ENCODE results near the gene PLCG2. TPM values are rescaled to one million over a fixed set of nuclear protein-coding genes. Genes with fewer than 3 reads are reported as not detected.

The PLCG2 gene
- total and polyA plus RNA-seq, 2 donors = 8.0 to 13.0 TPM

GRCh38 chr16:81907681-81908080 lies 128.6 kb downstream of the PLCG2 start:
- H3K4me1 ChIP-seq (ENCODE audit: insufficient read depth) = no peaks in the 10 kb centered on the region
- 81% methylated on average over 8 of the region's 8 CpGs for WGBS
- H3K4me3 ChIP-seq (ENCODE audit: low read depth, low read length) = no peak overlapping the region
- H3K36me3 ChIP-seq (ENCODE audit: insufficient read depth) = no peaks in the 10 kb centered on the region
- H3K27ac ChIP-seq (ENCODE audit: low read depth) = no peak overlapping the region
- no peak for DNase-seq (ENCODE audit: extremely low spot score)

- Histone ChIP-seq H3K4me3 (ENCODE audit: low read depth, low read length) (no peak overlapping the region), H3K27ac (ENCODE audit: low read depth) (no peak overlapping the region), H3K4me1 (ENCODE audit: insufficient read depth) (no peaks in the 10 kb centered on the region), H3K36me3 (ENCODE audit: insufficient read depth) (no peaks in the 10 kb centered on the region)
- DNase-seq (ENCODE audit: extremely low spot score) = peak; percentile 28
- 84% methylated on average over 16 of the region's 16 CpGs for WGBS
Measured at GRCh38 chr16:81908466-81909262, 129.6 kb downstream of the PLCG2 start.

GRCh38 chr16:81910366-81910885 lies 131.3 kb downstream of the PLCG2 start:
- no peak for DNase-seq (ENCODE audit: extremely low spot score)
- H3K4me3 ChIP-seq (ENCODE audit: low read depth, low read length) = no peak overlapping the region
- 94% methylated on average over 28 of the region's 28 CpGs for WGBS
- H3K4me1 ChIP-seq (ENCODE audit: insufficient read depth) = no peaks in the 10 kb centered on the region
- H3K36me3 ChIP-seq (ENCODE audit: insufficient read depth) = no peaks in the 10 kb centered on the region
- H3K27ac ChIP-seq (ENCODE audit: low read depth) = no peak overlapping the region

DNA sequence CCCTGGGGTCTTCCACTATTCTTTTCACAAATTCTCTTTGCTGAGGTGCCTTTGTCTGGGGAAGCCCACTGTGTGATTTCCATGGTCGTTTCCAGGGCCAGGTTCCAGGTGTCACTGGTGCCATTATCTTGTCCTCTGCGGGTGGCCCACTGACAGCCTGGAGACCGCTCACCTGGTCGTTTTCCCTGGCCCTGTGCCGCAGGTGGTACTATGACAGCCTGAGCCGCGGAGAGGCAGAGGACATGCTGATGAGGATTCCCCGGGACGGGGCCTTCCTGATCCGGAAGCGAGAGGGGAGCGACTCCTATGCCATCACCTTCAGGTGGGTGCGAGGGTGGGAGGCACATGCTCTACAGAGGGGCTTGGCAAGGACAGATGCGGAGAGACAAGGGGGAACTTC lies 133.3 kb downstream of the PLCG2 start:
- H3K4me3 ChIP-seq (ENCODE audit: low read depth, low read length) = no peak overlapping the region
- WGBS = 83% methylated on average over 14 of the region's 14 CpGs
- no peaks in the 10 kb centered on the region for H3K4me1 ChIP-seq (ENCODE audit: insufficient read depth)
- H3K36me3 ChIP-seq (ENCODE audit: insufficient read depth) = no peaks in the 10 kb centered on the region
- H3K27ac ChIP-seq (ENCODE audit: low read depth) = no peak overlapping the region
- DNase-seq (ENCODE audit: extremely low spot score) = no peak

- no peaks in the 10 kb centered on the region for H3K36me3 ChIP-seq (ENCODE audit: insufficient read depth)
- H3K4me3 ChIP-seq (ENCODE audit: low read depth, low read length) = no peak overlapping the region
- no peak overlapping the region for H3K27ac ChIP-seq (ENCODE audit: low read depth)
- no peak for DNase-seq (ENCODE audit: extremely low spot score)
- no peaks in the 10 kb centered on the region for H3K4me1 ChIP-seq (ENCODE audit: insufficient read depth)
- WGBS = 81% methylated on average over 5 of the region's 5 CpGs
Measured at GRCh38 chr16:81913222-81913621, 134.1 kb downstream of the PLCG2 start.

DNA sequence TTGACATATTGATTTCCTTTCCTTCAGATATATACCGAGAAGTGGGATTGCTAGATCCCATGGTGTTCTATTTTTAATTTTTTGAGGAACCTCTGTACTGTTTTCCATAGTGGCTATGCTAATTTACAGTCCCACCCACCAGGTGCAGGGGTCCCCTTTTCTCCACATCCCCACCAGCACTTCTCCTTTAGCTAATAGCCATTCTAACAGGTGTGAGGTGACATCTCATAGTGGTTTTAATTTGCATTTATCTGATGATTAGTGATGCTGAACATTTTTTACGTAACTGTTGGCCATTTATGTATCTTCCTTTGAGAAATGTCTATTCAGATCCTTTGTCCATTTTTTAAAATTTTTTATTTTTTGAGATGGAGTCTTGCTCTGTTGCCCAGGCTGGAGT lies 138.3 kb downstream of the PLCG2 start:
- no peak overlapping the region for H3K27ac ChIP-seq (ENCODE audit: low read depth)
- no peak overlapping the region for H3K4me3 ChIP-seq (ENCODE audit: low read depth, low read length)
- no peaks in the 10 kb centered on the region for H3K4me1 ChIP-seq (ENCODE audit: insufficient read depth)
- WGBS = 96% methylated on average over 2 of the region's 2 CpGs
- no peak for DNase-seq (ENCODE audit: extremely low spot score)
- no peaks in the 10 kb centered on the region for H3K36me3 ChIP-seq (ENCODE audit: insufficient read depth)

DNA sequence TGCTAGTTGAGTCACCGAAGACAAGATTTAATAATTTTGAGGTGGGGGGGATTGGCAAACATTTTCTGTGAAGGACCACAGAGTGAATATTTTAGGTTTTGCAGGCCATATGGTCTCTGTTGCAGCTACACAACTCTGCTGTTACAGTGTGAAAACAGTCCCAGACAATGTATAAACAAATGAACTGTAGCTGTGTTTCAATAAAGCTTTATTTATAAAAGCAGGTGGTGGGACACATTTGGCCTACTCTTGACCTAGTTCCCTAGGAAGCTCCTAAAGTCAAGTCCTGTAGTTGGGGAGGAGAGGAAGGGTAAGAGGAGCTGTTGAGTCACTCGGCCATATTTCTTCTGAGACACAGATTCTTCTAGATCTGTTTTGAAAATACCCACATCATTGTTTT lies 139.8 kb downstream of the PLCG2 start:
- no peak for DNase-seq (ENCODE audit: extremely low spot score)
- H3K4me3 ChIP-seq (ENCODE audit: low read depth, low read length) = no peak overlapping the region
- H3K4me1 ChIP-seq (ENCODE audit: insufficient read depth) = no peaks in the 10 kb centered on the region
- H3K27ac ChIP-seq (ENCODE audit: low read depth) = no peak overlapping the region
- WGBS = 79% methylated on average over 2 of the region's 2 CpGs
- H3K36me3 ChIP-seq (ENCODE audit: insufficient read depth) = no peaks in the 10 kb centered on the region

DNA sequence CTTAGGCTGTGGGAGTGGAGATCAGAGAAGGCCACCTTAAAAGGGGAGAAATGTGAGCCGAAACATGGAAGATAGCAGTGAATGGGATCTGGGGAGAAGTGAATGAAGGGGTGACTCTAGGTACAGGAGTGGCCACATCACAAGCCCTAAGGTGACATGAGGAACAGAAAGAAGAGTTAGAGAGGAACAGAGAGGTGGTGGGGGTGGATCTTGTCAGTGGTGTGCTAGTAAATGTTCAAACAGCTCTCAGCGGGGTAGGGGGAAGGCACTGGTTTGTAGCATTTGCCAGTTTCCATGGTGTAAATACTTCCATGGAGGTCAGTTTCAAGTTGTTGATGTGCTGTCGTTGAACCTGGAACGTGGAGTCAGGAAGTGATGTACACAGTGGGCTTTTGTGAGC lies 141.4 kb downstream of the PLCG2 start:
- 88% methylated on average over 4 of the region's 4 CpGs for WGBS
- Histone ChIP-seq H3K36me3 (ENCODE audit: insufficient read depth) (no peaks in the 10 kb centered on the region), H3K4me3 (ENCODE audit: low read depth, low read length) (no peak overlapping the region), H3K4me1 (ENCODE audit: insufficient read depth) (no peaks in the 10 kb centered on the region), H3K27ac (ENCODE audit: low read depth) (no peak overlapping the region)
- no peak for DNase-seq (ENCODE audit: extremely low spot score)

- 71% methylated on average over 12 of the region's 12 CpGs for WGBS
- no peaks in the 10 kb centered on the region for H3K4me1 ChIP-seq (ENCODE audit: insufficient read depth)
- no peaks in the 10 kb centered on the region for H3K36me3 ChIP-seq (ENCODE audit: insufficient read depth)
- no peak for DNase-seq (ENCODE audit: extremely low spot score)
- H3K27ac ChIP-seq (ENCODE audit: low read depth) = no peak overlapping the region
- H3K4me3 ChIP-seq (ENCODE audit: low read depth, low read length) = no peak overlapping the region
Measured at GRCh38 chr16:81921085-81921814, 142.2 kb downstream of the PLCG2 start.

- DNase-seq (ENCODE audit: extremely low spot score) = no peak
- Histone ChIP-seq H3K4me1 (ENCODE audit: insufficient read depth) (no peaks in the 10 kb centered on the region), H3K4me3 (ENCODE audit: low read depth, low read length) (no peak overlapping the region), H3K27ac (ENCODE audit: low read depth) (no peak overlapping the region), H3K36me3 (ENCODE audit: insufficient read depth) (no peaks in the 10 kb centered on the region)
- 93% methylated on average over 5 of the region's 5 CpGs for WGBS
Measured at GRCh38 chr16:81921843-81922584, 142.9 kb downstream of the PLCG2 start.

GRCh38 chr16:81923296-81923695 lies 144.2 kb downstream of the PLCG2 start:
- DNase-seq (ENCODE audit: extremely low spot score) = no peak
- WGBS = 81% methylated on average over 9 of the region's 9 CpGs
- H3K27ac ChIP-seq (ENCODE audit: low read depth) = no peak overlapping the region

GRCh38 chr16:81925016-81925415 lies 145.9 kb downstream of the PLCG2 start:
- DNase-seq (ENCODE audit: extremely low spot score) = no peak
- Histone ChIP-seq H3K36me3 (ENCODE audit: insufficient read depth) (no peaks in the 10 kb centered on the region), H3K27ac (ENCODE audit: low read depth) (no peak overlapping the region), H3K4me3 (ENCODE audit: low read depth, low read length) (no peak overlapping the region), H3K4me1 (ENCODE audit: insufficient read depth) (no peaks in the 10 kb centered on the region)
- WGBS = 85% methylated on average over 8 of the region's 8 CpGs

More at GRCh38 chr16:81923296-81923695, 144.2 kb downstream of the PLCG2 start:
- H3K36me3 ChIP-seq (ENCODE audit: insufficient read depth) = no peaks in the 10 kb centered on the region
- H3K4me3 ChIP-seq (ENCODE audit: low read depth, low read length) = no peak overlapping the region
- H3K4me1 ChIP-seq (ENCODE audit: insufficient read depth) = no peaks in the 10 kb centered on the region

- Histone ChIP-seq H3K27ac (ENCODE audit: low read depth) (no peak overlapping the region), H3K36me3 (ENCODE audit: insufficient read depth) (no peaks in the 10 kb centered on the region), H3K4me1 (ENCODE audit: insufficient read depth) (no peaks in the 10 kb centered on the region), H3K4me3 (ENCODE audit: low read depth, low read length) (no peak overlapping the region)
- WGBS = 87% methylated on average over 9 of the region's 9 CpGs
- DNase-seq (ENCODE audit: extremely low spot score) = no peak
Measured at GRCh38 chr16:81926036-81926435, 146.9 kb downstream of the PLCG2 start.
